ENCODE measurements around the gene LRP1B. TPM values are rescaled to one million over a fixed set of nuclear protein-coding genes. Genes with fewer than 3 reads are reported as not detected.

The LRP1B gene
- total and polyA plus RNA-seq, 2 of the 8 experiments (the other 6 are each of a cell fraction or from before 2014, with no cell fraction given): 0.03 TPM; not detected in 1

- Histone ChIP-seq H4K20me1 (replicated peaks in 1 of 2; ENCODE audit: control insufficient read depth in 1 of 2, insufficient read depth in 2 of 2, low read length in 2 of 2) (no peaks in the 10 kb centered on the region), H3K23ac (ENCODE audit: insufficient read length) (no peak overlapping the region), H3K79me2 (ENCODE audit: control insufficient read depth in 1 of 2, insufficient read depth in 2 of 2, low read length in 2 of 2) (no peaks in the 10 kb centered on the region), H3K4me3 (ENCODE audit: extremely low read depth in 1 of 4, insufficient read depth in 2 of 4, low read depth in 3 of 4, low read length in 4 of 4) (no peak overlapping the region), H3K9me3 (ENCODE audit: insufficient read depth in 2 of 2, low read depth in 1 of 2, low read length in 1 of 2) (no peaks in the 10 kb centered on the region), H4K5ac (ENCODE audit: insufficient read length, low read depth, low read length) (no peak overlapping the region), H3K4me2 (ENCODE audit: insufficient read depth in 1 of 2, low read depth in 2 of 2, low read length in 2 of 2) (no peak overlapping the region), H2BK20ac (ENCODE audit: low read length) (no peak overlapping the region), H2BK12ac (ENCODE audit: low read depth, low read length) (no peak overlapping the region), H2BK5ac (ENCODE audit: low read depth, low read length) (no peak overlapping the region), H3K79me1 (ENCODE audit: low read depth, low read length) (no peaks in the 10 kb centered on the region), H2AFZ (ENCODE audit: low read length) (no peak overlapping the region), H3K4ac (replicated peaks; ENCODE audit: insufficient read length, low read depth, low read length) (no peak overlapping the region), H3K14ac (ENCODE audit: insufficient read length) (no peak overlapping the region), H3K9ac (replicated peaks in 1 of 4; ENCODE audit: extremely low read depth in 1 of 4, low read depth in 3 of 4, low read length in 3 of 4) (no peak overlapping the region), H4K91ac (replicated peaks; ENCODE audit: insufficient read length, low read length) (no peak overlapping the region), H3K56ac (replicated peaks; ENCODE audit: insufficient read length, low read depth, low read length) (no peak overlapping the region), H2BK15ac (ENCODE audit: low read length) (no peak overlapping the region), H3K23me2 (ENCODE audit: low read depth, low read length) (no peaks in the 10 kb centered on the region), H2BK120ac (replicated peaks; ENCODE audit: low read depth, low read length) (no peak overlapping the region), H2AK5ac (ENCODE audit: low read depth, low read length) (no peak overlapping the region), H4K8ac (ENCODE audit: extremely low read depth, insufficient read depth, low read length) (no peak overlapping the region), H3K4me1 (replicated peaks in 1 of 4; ENCODE audit: control insufficient read depth in 3 of 4, insufficient read depth in 4 of 4, low read length in 3 of 4) (no peaks in the 10 kb centered on the region), H3K27ac (ENCODE audit: low read depth, low read length) (no peak overlapping the region), H3K18ac (ENCODE audit: extremely low read depth, low read length) (no peak overlapping the region), H3K36me3 (ENCODE audit: control insufficient read depth in 2 of 4, insufficient read depth in 4 of 4, low read length in 3 of 4) (no peaks in the 10 kb centered on the region), H3K27me3 (replicated peaks in 1 of 4; ENCODE audit: control insufficient read depth in 3 of 4, extremely low read depth in 1 of 4, insufficient read depth in 3 of 4, low read length in 3 of 4) (no peaks in the 10 kb centered on the region)
- no peak for DNase-seq (ENCODE audit: low read depth in 1 of 2, low spot score in 2 of 2)
- no peak for TF ChIP-seq CTBP2 (IDR thresholded peaks at IDR 0.05; ENCODE audit: borderline replicate concordance, insufficient read depth, insufficient read length, low read length)
- TF ChIP-seq EGR1 (IDR thresholded peaks at IDR 0.05; ENCODE audit: borderline replicate concordance, low read depth, low read length): no peak
- no peak for TF ChIP-seq ASH2L (IDR thresholded peaks at IDR 0.05; ENCODE audit: low read length)
- TF ChIP-seq CEBPB (IDR thresholded peaks at IDR 0.05; ENCODE audit: low read depth, low read length): no peak
- TF ChIP-seq ATF2 (IDR thresholded peaks at IDR 0.05; ENCODE audit: low read length): no peak
- no peak for TF ChIP-seq POU5F1 (IDR thresholded peaks at IDR 0.05; ENCODE audit: low read depth, low read length)
- no peak for TF ChIP-seq POLR2A (IDR thresholded peaks at IDR 0.05; ENCODE audit: control extremely low read depth in 1 of 2, low read depth in 2 of 2, low read length in 2 of 2)
- no peak for TF ChIP-seq BACH1 (IDR thresholded peaks at IDR 0.05; ENCODE audit: low read length)
- FAIRE-seq: no peak
- CTCF ChIA-PET (ENCODE audit: partially characterized antibody): no interaction called here
- 88% methylated on average over 1 of the region's 1 CpG; no CpG with 5 or more reads in 1 of the 2 experiments for WGBS, 2 experiments (ENCODE audit: extremely low coverage in 1 of 2, insufficient coverage in 1 of 2, insufficient read length in 1 of 2, insufficient replicate concordance in 2 of 2, low coverage in 1 of 2, low lambda C conversion rate in 2 of 2, missing lambda C conversion rate in 1 of 2)
- POLR2A ChIA-PET (ENCODE audit: partially characterized antibody): no interaction called here
These were observed 663.5 kb downstream of the LRP1B start for GRCh38 chr2:141467331-141467730.

All from H1 (cell line).